Activated naive CD4-positive, alpha-beta T cell treated with anti-CD3 and anti-CD28 coated beads for 36 hours (primary cell): Measurements from ENCODE around the gene NUP62. TPM values are rescaled to one million over a fixed set of nuclear protein-coding genes. Genes with fewer than 3 reads are reported as not detected.
A peak's percentile ranks its signal among the peaks of the same experiment; 100 is the strongest.
"Not testable (repeated sequence)": the region's sequence is repeated elsewhere in the genome, so short reads cannot be mapped to it uniquely, and the experiment has no call there.

Experiments used
- CTCF ChIA-PET: fragments of 350-600 bp; sonication (Branson Sonifier 250); formaldehyde crosslinking; loops from one replicate; lab custom pipeline; 2021; ENCODE audit warnings: antibody characterized with exemption; lab: Charles Lee
- DNase-seq: peaks from one replicate; pipeline ENCODE4 v3.0.0-alpha.2; 2020
- H3K27ac Mint-ChIP-seq: one replicate; pipeline ENCODE4 v1.8.0; 2021; ENCODE audit warnings: mild to moderate bottlenecking, mixed read lengths
- H3K27me3 Mint-ChIP-seq: one replicate; pipeline ENCODE4 v1.8.0; 2021; ENCODE audit warnings: low read depth, mixed read lengths
- H3K36me3 Mint-ChIP-seq: one replicate; pipeline ENCODE4 v1.8.0; 2021; ENCODE audit warnings: low read depth, mixed read lengths
- H3K4me1 Mint-ChIP-seq: one replicate; pipeline ENCODE4 v1.8.0; 2021; ENCODE audit warnings: low read depth, mixed read lengths
- H3K4me3 Mint-ChIP-seq: one replicate; pipeline ENCODE4 v1.8.0; 2021; ENCODE audit warnings: mild to moderate bottlenecking, moderate library complexity, mixed read lengths
- H3K9me3 Mint-ChIP-seq: one replicate; pipeline ENCODE4 v1.8.0; 2021; ENCODE audit warnings: mixed read lengths
- intact Hi-C: fragments of 100-400 bp; cut with micrococcal nuclease; formaldehyde crosslinking; loops from one replicate; pipeline ENCODE4 v1.15.1; 2023
- total RNA-seq, 2 experiments: library from RNA; stranded (reverse); gene quantifications; one replicate each; pipeline ENCODE4 v1.2.3, GENCODE V29; 2021

NUP62 gene
- total RNA-seq, 2 experiments from 2014 or later = 89.2 to 92.5 TPM

- CTCF ChIA-PET = interaction anchor here (0.6 kb wide), 1 partner anchor 56 kb away, joined by 3 read pairs; no protein-coding TSS in a partner anchor
- H3K4me1 Mint-ChIP-seq = peaks cover 53% of the 10 kb centered on the region
- H3K27ac Mint-ChIP-seq = peak overlapping the region; percentile 6
- no peak overlapping the region for H3K4me3 Mint-ChIP-seq
- no peaks in the 10 kb centered on the region for H3K27me3 Mint-ChIP-seq
- H3K9me3 Mint-ChIP-seq = no peaks in the 10 kb centered on the region
- peaks cover 33% of the 10 kb centered on the region for H3K36me3 Mint-ChIP-seq
- intact Hi-C loops = no loop called here
- no peak for DNase-seq
These were observed 2.2 kb upstream of the NUP62 start for GRCh38 chr19:49931293-49932040.

GRCh38 chr19:49930483-49931011, 1.2 kb upstream of the NUP62 start:
- intact Hi-C loops = no loop called here

GRCh38 chr19:49929611-49930482, 543 bp upstream of the NUP62 start:
- Mint-ChIP-seq H3K4me3 (peak overlapping the region; percentile 89), H3K9me3 (no peaks in the 10 kb centered on the region), H3K27ac (peak overlapping the region; percentile 100), H3K36me3 (peaks cover 40% of the 10 kb centered on the region), H3K27me3 (no peaks in the 10 kb centered on the region), H3K4me1 (peaks cover 60% of the 10 kb centered on the region)
- CTCF ChIA-PET = interaction anchor here (0.6 to 2.8 kb wide), 2 partner anchors 8 to 14 kb away, joined by 4 to 9 read pairs; no protein-coding TSS in a partner anchor
- intact Hi-C loops = loop anchor here (1.0 kb wide), 6 partner anchors 19 to 164 kb away; partner anchors contain the start of genes AKT1S1, TBC1D17 and VRK3
- DNase-seq = peak; percentile 97

More at GRCh38 chr19:49930483-49931011, 1.2 kb upstream of the NUP62 start:
- peak; percentile 23 for DNase-seq
- H3K4me3 Mint-ChIP-seq = peak overlapping the region; percentile 89
- peaks cover 37% of the 10 kb centered on the region for H3K36me3 Mint-ChIP-seq
- CTCF ChIA-PET = interaction anchor here (0.6 kb wide), 2 partner anchors 14 to 56 kb away, joined by 3 to 4 read pairs; no protein-coding TSS in a partner anchor
- no peaks in the 10 kb centered on the region for H3K9me3 Mint-ChIP-seq
- H3K27me3 Mint-ChIP-seq = no peaks in the 10 kb centered on the region
- peak overlapping the region; percentile 100 for H3K27ac Mint-ChIP-seq
- peaks cover 56% of the 10 kb centered on the region for H3K4me1 Mint-ChIP-seq

GRCh38 chr19:49927526-49928264, 1.6 kb downstream of the NUP62 start:
- intact Hi-C loops = no loop called here

GRCh38 chr19:49926515-49926914, 2.8 kb downstream of the NUP62 start:
- CTCF ChIA-PET = no interaction called here
- peak overlapping the region; percentile 41 for H3K27ac Mint-ChIP-seq
- H3K4me1 Mint-ChIP-seq = peaks cover 61% of the 10 kb centered on the region
- DNase-seq = no peak
- H3K27me3 Mint-ChIP-seq = no peaks in the 10 kb centered on the region
- H3K9me3 Mint-ChIP-seq = no peaks in the 10 kb centered on the region
- peaks cover 49% of the 10 kb centered on the region for H3K36me3 Mint-ChIP-seq
- H3K4me3 Mint-ChIP-seq = no peak overlapping the region
- intact Hi-C loops = no loop called here

More at GRCh38 chr19:49927526-49928264, 1.6 kb downstream of the NUP62 start:
- CTCF ChIA-PET = interaction anchor here (0.6 to 2.8 kb wide), 4 partner anchors 10 to 239 kb away, joined by 3 to 9 read pairs (median 4); no protein-coding TSS in a partner anchor
- peak overlapping the region; percentile 100 for H3K27ac Mint-ChIP-seq
- no peak for DNase-seq
- H3K4me1 Mint-ChIP-seq = peaks cover 60% of the 10 kb centered on the region
- H3K4me3 Mint-ChIP-seq = peak overlapping the region; percentile 89
- H3K27me3 Mint-ChIP-seq = no peaks in the 10 kb centered on the region
- H3K36me3 Mint-ChIP-seq = peaks cover 48% of the 10 kb centered on the region
- H3K9me3 Mint-ChIP-seq = no peaks in the 10 kb centered on the region

GRCh38 chr19:49925486-49925885, 3.8 kb downstream of the NUP62 start:
- intact Hi-C loops = no loop called here
- CTCF ChIA-PET = no interaction called here
- DNase-seq = no peak
- Mint-ChIP-seq H3K36me3 (peaks cover 54% of the 10 kb centered on the region), H3K27ac (no peak overlapping the region), H3K9me3 (no peaks in the 10 kb centered on the region), H3K4me3 (no peak overlapping the region), H3K4me1 (peaks cover 65% of the 10 kb centered on the region), H3K27me3 (no peaks in the 10 kb centered on the region)

- intact Hi-C loops, H3K9me3 Mint-ChIP-seq, H3K4me3 Mint-ChIP-seq, H3K27me3 Mint-ChIP-seq, CTCF ChIA-PET, DNase-seq: not testable (repeated sequence)
- peaks cover 51% of the 10 kb centered on the region for H3K36me3 Mint-ChIP-seq
- peak overlapping the region; percentile 77 for H3K27ac Mint-ChIP-seq
- peaks cover 60% of the 10 kb centered on the region for H3K4me1 Mint-ChIP-seq
These were observed 4.5 kb downstream of the NUP62 start for GRCh38 chr19:49924881-49925210.

- no peak for DNase-seq
- CTCF ChIA-PET = no interaction called here
- H3K4me1 Mint-ChIP-seq = peaks cover 55% of the 10 kb centered on the region
These were observed 5.1 kb downstream of the NUP62 start for GRCh38 chr19:49924004-49924880.

GRCh38 chr19:49923055-49924003, 6.0 kb downstream of the NUP62 start:
- no peaks in the 10 kb centered on the region for H3K9me3 Mint-ChIP-seq
- CTCF ChIA-PET = no interaction called here
- DNase-seq = no peak
- no peaks in the 10 kb centered on the region for H3K27me3 Mint-ChIP-seq
- no peak overlapping the region for H3K4me3 Mint-ChIP-seq
- intact Hi-C loops = no loop called here
- peaks cover 47% of the 10 kb centered on the region for H3K36me3 Mint-ChIP-seq
- H3K27ac Mint-ChIP-seq = peak overlapping the region; percentile 77
- H3K4me1 Mint-ChIP-seq = peaks cover 51% of the 10 kb centered on the region

More at GRCh38 chr19:49924004-49924880, 5.1 kb downstream of the NUP62 start:
- Mint-ChIP-seq H3K36me3 (peaks cover 50% of the 10 kb centered on the region), H3K27ac (peak overlapping the region; percentile 77), H3K9me3 (no peaks in the 10 kb centered on the region), H3K4me3 (no peak overlapping the region), H3K27me3 (no peaks in the 10 kb centered on the region)
- intact Hi-C loops = no loop called here
